Right lobe of liver (tissue), 4 donors: Measurements from ENCODE around the gene SLF2.

Experiments
- POLR2A ChIP-seq: fragments of 450-650 bp; IDR thresholded peaks from one replicate; pipeline ENCODE4 v1.6.1; 2017; ENCODE audit warnings: antibody characterized with exemption, mild to moderate bottlenecking
- TF ChIP-seq, protein P1 (sequence below), 4 donors: fragments of 200-600 bp in 3 of 4; fragments of 450-650 bp in 1 of 4; IDR thresholded peaks; one replicate each; pipeline versions ENCODE4 v1.5.1 to v1.8.0; 2016 to 2022; ENCODE audit warnings: antibody characterized with exemption in 4 of 4, mild to moderate bottlenecking in 2 of 4
- donor health status: DM: no; HTN: no; CAD: no.
- donor health status: DM: no; HTN: no; CAD: no.
- donor health status: DM: no; HTN: yes; CAD: no.

DNA sequence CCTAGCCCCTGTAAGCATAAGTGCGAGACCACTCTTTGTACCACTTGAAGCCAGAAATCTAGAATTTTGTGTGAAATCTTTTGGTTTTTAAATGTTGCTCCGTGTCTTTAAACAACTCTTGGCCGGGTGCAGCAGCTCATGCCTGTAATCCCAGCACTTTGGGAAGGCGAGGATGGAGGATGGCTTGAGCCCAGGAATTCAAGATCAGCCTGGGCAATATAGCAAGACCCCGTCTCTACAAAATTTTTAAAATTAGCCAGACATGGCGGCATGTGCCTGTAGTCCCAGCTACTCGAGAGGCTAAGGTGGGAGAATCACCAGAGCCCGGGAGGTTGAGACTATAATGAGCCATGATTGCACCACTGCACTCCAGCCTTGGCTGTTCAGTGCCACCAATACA is 4.4 kb upstream of the SLF2 start:
- TF ChIP-seq, protein P1, sequence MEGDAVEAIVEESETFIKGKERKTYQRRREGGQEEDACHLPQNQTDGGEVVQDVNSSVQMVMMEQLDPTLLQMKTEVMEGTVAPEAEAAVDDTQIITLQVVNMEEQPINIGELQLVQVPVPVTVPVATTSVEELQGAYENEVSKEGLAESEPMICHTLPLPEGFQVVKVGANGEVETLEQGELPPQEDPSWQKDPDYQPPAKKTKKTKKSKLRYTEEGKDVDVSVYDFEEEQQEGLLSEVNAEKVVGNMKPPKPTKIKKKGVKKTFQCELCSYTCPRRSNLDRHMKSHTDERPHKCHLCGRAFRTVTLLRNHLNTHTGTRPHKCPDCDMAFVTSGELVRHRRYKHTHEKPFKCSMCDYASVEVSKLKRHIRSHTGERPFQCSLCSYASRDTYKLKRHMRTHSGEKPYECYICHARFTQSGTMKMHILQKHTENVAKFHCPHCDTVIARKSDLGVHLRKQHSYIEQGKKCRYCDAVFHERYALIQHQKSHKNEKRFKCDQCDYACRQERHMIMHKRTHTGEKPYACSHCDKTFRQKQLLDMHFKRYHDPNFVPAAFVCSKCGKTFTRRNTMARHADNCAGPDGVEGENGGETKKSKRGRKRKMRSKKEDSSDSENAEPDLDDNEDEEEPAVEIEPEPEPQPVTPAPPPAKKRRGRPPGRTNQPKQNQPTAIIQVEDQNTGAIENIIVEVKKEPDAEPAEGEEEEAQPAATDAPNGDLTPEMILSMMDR (IDR thresholded peaks at IDR 0.05), result no peak
- no peak for TF ChIP-seq POLR2A
